ENCODE measurements around the gene ANAPC7.

ANAPC7 gene

DNA sequence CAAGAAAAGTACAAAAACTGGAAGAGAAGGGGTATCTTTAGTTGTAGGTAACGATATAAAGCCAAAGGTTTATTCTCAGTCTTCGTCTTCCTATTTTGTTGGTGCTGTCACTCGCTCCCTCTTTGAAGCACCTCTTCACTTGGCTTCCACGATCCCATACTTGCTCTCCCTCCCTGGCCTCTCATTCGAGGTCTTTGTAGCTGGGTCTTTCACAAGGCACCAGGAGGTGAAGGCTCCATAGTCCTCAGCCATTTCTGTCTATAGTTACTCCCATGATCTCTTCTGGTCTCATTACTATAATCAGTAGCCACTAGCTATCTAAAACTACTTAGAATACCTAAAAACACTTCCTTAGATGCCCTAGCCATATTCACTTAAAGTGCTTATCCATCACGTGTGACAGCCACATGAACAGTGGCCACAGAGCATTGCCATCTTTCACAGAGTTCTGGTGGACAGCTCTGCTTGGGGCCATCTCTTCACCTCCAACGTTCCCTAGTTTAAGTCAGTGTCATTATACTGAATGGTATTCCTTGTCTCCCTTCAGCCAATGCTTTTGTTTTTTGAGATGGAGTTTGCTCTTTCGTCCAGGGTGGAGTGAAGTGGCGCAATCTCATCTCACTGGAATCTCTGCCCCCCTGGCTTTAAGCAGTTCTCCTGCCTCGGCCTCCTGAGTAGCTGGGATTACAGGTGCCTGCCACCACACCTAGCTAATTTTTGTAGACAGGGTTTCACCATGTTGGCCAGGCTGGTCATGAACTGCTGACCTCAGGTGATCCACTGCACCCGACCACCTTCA, 65.4 kb downstream of the ANAPC7 start:
- Histone ChIP-seq H3F3A (ENCODE audit: insufficient read depth, low read length) (no peaks in the 10 kb centered on the region), H3K4me3 (ENCODE audit: low read length) (no peak overlapping the region), H3K4me1 (ENCODE audit: low read length) (no peaks in the 10 kb centered on the region), H3K4me2 (ENCODE audit: low read depth, low read length) (no peak overlapping the region), H4K20me1 (ENCODE audit: insufficient read depth, low read length) (no peaks in the 10 kb centered on the region), H3K27me3 (replicated peaks; ENCODE audit: insufficient read depth, low read length) (no peaks in the 10 kb centered on the region), H3K27ac (ENCODE audit: low read length) (no peak overlapping the region), H3K9me3 (replicated peaks; ENCODE audit: insufficient read depth, low read length) (no peaks in the 10 kb centered on the region), H3K9me2 (replicated peaks; ENCODE audit: insufficient read depth, low read length) (no peaks in the 10 kb centered on the region), H3K9ac (ENCODE audit: low read length) (no peak overlapping the region), H3K36me3 (replicated peaks; ENCODE audit: insufficient read depth, low read length) (no peaks in the 10 kb centered on the region; the same call in 1 of the 2 replicates), H3K79me2 (ENCODE audit: low read length) (0 out of 2 replicates have a peak, but pooled peaks cover 5% of the 10 kb centered on the region), H2AFZ (ENCODE audit: low read length) (no peak overlapping the region)
- DNase-seq = no peak
- TF ChIP-seq EZH2 (optimal IDR thresholded peaks at IDR 0.05; ENCODE audit: low read depth, low read length) = no peak
- TF ChIP-seq, protein P1, sequence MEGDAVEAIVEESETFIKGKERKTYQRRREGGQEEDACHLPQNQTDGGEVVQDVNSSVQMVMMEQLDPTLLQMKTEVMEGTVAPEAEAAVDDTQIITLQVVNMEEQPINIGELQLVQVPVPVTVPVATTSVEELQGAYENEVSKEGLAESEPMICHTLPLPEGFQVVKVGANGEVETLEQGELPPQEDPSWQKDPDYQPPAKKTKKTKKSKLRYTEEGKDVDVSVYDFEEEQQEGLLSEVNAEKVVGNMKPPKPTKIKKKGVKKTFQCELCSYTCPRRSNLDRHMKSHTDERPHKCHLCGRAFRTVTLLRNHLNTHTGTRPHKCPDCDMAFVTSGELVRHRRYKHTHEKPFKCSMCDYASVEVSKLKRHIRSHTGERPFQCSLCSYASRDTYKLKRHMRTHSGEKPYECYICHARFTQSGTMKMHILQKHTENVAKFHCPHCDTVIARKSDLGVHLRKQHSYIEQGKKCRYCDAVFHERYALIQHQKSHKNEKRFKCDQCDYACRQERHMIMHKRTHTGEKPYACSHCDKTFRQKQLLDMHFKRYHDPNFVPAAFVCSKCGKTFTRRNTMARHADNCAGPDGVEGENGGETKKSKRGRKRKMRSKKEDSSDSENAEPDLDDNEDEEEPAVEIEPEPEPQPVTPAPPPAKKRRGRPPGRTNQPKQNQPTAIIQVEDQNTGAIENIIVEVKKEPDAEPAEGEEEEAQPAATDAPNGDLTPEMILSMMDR (IDR thresholded peaks at IDR 0.05; ENCODE audit: low read length) = no peak
- no peak for TF ChIP-seq EZH2phosphoT487 (IDR thresholded peaks at IDR 0.05; ENCODE audit: low read length)

DNA sequence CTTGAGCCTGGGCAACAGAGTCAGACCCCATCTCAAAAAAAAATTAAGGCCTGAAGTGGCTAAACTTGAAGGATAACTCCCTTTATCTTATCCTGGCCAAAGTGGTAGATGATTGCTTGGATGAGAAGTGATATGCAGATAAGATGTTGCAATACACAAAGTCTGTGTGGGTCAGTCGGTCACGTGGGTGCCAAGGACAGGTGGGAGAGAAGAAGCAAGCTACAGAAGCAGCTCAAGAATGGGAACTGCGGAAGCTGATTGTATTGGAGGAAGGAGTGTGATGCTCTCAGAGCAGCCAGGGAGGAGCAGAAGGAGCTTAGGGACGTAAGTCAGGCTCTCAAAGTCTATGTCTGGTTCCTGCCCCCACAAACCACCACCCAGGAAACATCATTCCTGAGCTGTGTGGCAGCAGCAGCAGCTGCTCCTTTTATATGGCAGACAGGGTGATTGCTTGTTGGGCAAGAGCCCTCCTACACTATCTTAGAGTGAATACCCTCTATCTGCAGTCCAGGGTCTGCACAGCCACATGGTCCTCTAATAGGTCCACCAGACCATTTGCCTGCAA, 67.9 kb downstream of the ANAPC7 start:
- no peaks in the 10 kb centered on the region; the same call in 1 of the 2 replicates for H3K36me3 ChIP-seq (replicated peaks; ENCODE audit: insufficient read depth, low read length)
- no peak overlapping the region for H3K9ac ChIP-seq (ENCODE audit: low read length)
- H3K4me3 ChIP-seq (ENCODE audit: low read length) = no peak overlapping the region
- H3K27me3 ChIP-seq (replicated peaks; ENCODE audit: insufficient read depth, low read length) = no peaks in the 10 kb centered on the region
- no peaks in the 10 kb centered on the region for H3K4me1 ChIP-seq (ENCODE audit: low read length)
- no peak overlapping the region for H3K27ac ChIP-seq (ENCODE audit: low read length)
- no peak for TF ChIP-seq EZH2 (optimal IDR thresholded peaks at IDR 0.05; ENCODE audit: low read depth, low read length)
- H2AFZ ChIP-seq (ENCODE audit: low read length) = no peak overlapping the region
- H3K79me2 ChIP-seq (ENCODE audit: low read length) = peaks cover 27% of the 10 kb centered on the region
- H4K20me1 ChIP-seq (ENCODE audit: insufficient read depth, low read length) = no peaks in the 10 kb centered on the region
- no peaks in the 10 kb centered on the region for H3K9me2 ChIP-seq (replicated peaks; ENCODE audit: insufficient read depth, low read length)
- no peaks in the 10 kb centered on the region for H3F3A ChIP-seq (ENCODE audit: insufficient read depth, low read length)
- H3K9me3 ChIP-seq (replicated peaks; ENCODE audit: insufficient read depth, low read length) = no peaks in the 10 kb centered on the region
- no peak overlapping the region for H3K4me2 ChIP-seq (ENCODE audit: low read depth, low read length)
- no peak for DNase-seq

DNA sequence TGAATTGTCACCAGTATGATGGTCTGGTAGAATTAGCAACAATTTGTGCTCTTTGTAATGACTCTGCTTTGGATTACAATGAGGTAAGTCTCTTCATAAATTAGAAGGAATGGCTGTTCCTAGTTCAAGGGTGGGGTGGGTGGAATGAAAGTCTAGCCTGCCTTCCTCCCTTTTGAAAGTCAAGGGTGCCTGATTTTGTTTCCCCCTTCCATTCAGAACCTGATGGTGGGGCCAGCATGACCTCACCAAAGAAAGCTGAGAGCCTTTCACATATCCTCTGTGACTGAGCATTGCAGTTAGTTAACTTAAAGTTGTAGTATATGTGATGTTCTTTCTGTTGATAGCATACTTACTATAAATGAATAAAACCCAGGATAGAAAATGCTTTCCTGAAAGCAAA, 70.3 kb downstream of the ANAPC7 start:
- Histone ChIP-seq H3K4me2 (ENCODE audit: low read depth, low read length) (no peak overlapping the region), H3K9me3 (replicated peaks; ENCODE audit: insufficient read depth, low read length) (no peaks in the 10 kb centered on the region), H3K27ac (ENCODE audit: low read length) (no peak overlapping the region), H3K4me3 (ENCODE audit: low read length) (no peak overlapping the region), H3K79me2 (ENCODE audit: low read length) (peaks cover 45% of the 10 kb centered on the region), H3K36me3 (replicated peaks; ENCODE audit: insufficient read depth, low read length) (no peaks in the 10 kb centered on the region; the same call in 1 of the 2 replicates), H3K9me2 (replicated peaks; ENCODE audit: insufficient read depth, low read length) (no peaks in the 10 kb centered on the region), H4K20me1 (ENCODE audit: insufficient read depth, low read length) (no peaks in the 10 kb centered on the region), H3F3A (ENCODE audit: insufficient read depth, low read length) (no peaks in the 10 kb centered on the region), H2AFZ (ENCODE audit: low read length) (no peak overlapping the region), H3K9ac (ENCODE audit: low read length) (no peak overlapping the region), H3K4me1 (ENCODE audit: low read length) (no peaks in the 10 kb centered on the region), H3K27me3 (replicated peaks; ENCODE audit: insufficient read depth, low read length) (no peaks in the 10 kb centered on the region)
- TF ChIP-seq EZH2 (optimal IDR thresholded peaks at IDR 0.05; ENCODE audit: low read depth, low read length) (no peak), EZH2phosphoT487 (IDR thresholded peaks at IDR 0.05; ENCODE audit: low read length) (no peak)
- TF ChIP-seq, protein P1 (IDR thresholded peaks at IDR 0.05; ENCODE audit: low read length) = no peak
- DNase-seq = no peak

- no peak overlapping the region for H3K27ac ChIP-seq (ENCODE audit: low read length)
- no peaks in the 10 kb centered on the region for H3K9me3 ChIP-seq (replicated peaks; ENCODE audit: insufficient read depth, low read length)
- H3K9ac ChIP-seq (ENCODE audit: low read length) = no peak overlapping the region
- H3K9me2 ChIP-seq (replicated peaks; ENCODE audit: insufficient read depth, low read length) = no peaks in the 10 kb centered on the region
- H3K4me3 ChIP-seq (ENCODE audit: low read length) = no peak overlapping the region
- no peak overlapping the region for H2AFZ ChIP-seq (ENCODE audit: low read length)
- no peak overlapping the region for H3K4me2 ChIP-seq (ENCODE audit: low read depth, low read length)
- H4K20me1 ChIP-seq (ENCODE audit: insufficient read depth, low read length) = no peaks in the 10 kb centered on the region
- H3K79me2 ChIP-seq (ENCODE audit: low read length) = peaks cover 59% of the 10 kb centered on the region
- H3F3A ChIP-seq (ENCODE audit: insufficient read depth, low read length) = no peaks in the 10 kb centered on the region
- no peaks in the 10 kb centered on the region; the same call in 1 of the 2 replicates for H3K36me3 ChIP-seq (replicated peaks; ENCODE audit: insufficient read depth, low read length)
- no peaks in the 10 kb centered on the region for H3K27me3 ChIP-seq (replicated peaks; ENCODE audit: insufficient read depth, low read length)
- DNase-seq = no peak
- TF ChIP-seq EZH2phosphoT487 (IDR thresholded peaks at IDR 0.05; ENCODE audit: low read length) = no peak
- no peak for TF ChIP-seq EZH2 (optimal IDR thresholded peaks at IDR 0.05; ENCODE audit: low read depth, low read length)
- TF ChIP-seq, protein P1 (IDR thresholded peaks at IDR 0.05; ENCODE audit: low read length) = no peak
- H3K4me1 ChIP-seq (ENCODE audit: low read length) = no peaks in the 10 kb centered on the region
Measured at GRCh38 chr12:110330544-110330943, 73.0 kb downstream of the ANAPC7 start.
